Mesothelial cell of epicardium (in vitro differentiated cells): ENCODE results near the gene EPHB3. TPM values are rescaled to one million over a fixed set of nuclear protein-coding genes. Genes with fewer than 3 reads are reported as not detected.

Experiments used
- DNase-seq, 2 experiments: peaks; one replicate each; pipeline ENCODE4 v3.0.0; 2021; ENCODE audit warnings: low spot score in 2 of 2; ENCODE audit not compliant: unreplicated experiment in 2 of 2
- H3K27ac Mint-ChIP-seq: 2 replicates; pipeline ENCODE4 v1.8.0; 2021; ENCODE audit warnings: mixed read lengths
- H3K27me3 Mint-ChIP-seq: 2 replicates; pipeline ENCODE4 v1.8.0; 2021; ENCODE audit warnings: low read depth, mixed read lengths
- H3K36me3 Mint-ChIP-seq: 2 replicates; pipeline ENCODE4 v1.8.0; 2021; ENCODE audit warnings: mixed read lengths
- H3K4me1 Mint-ChIP-seq: 2 replicates; pipeline ENCODE4 v1.8.0; 2021; ENCODE audit warnings: mixed read lengths
- H3K4me3 Mint-ChIP-seq: 2 replicates; pipeline ENCODE4 v1.8.0; 2021; ENCODE audit warnings: mild to moderate bottlenecking, moderate library complexity, mixed read lengths
- H3K9me3 Mint-ChIP-seq: 2 replicates; pipeline ENCODE4 v1.8.0; 2021; ENCODE audit warnings: mixed read lengths
- total RNA-seq: library from RNA; stranded (reverse); gene quantifications from 3 replicates; pipeline ENCODE4 v1.2.1, GENCODE V29; 2021
- TF ChIP-seq, protein P1 (sequence below): fragments of 200-600 bp; sonication (generic); IDR thresholded peaks from one replicate; pipeline ENCODE4 v1.5.0; 2021; ENCODE audit warnings: antibody characterized with exemption; ENCODE audit not compliant: unreplicated experiment

The EPHB3 gene
- total RNA-seq, 1 donor from 2014 or later, result 115 TPM

- peaks cover 61% of the 10 kb centered on the region for H3K4me1 Mint-ChIP-seq
- TF ChIP-seq, protein P1, sequence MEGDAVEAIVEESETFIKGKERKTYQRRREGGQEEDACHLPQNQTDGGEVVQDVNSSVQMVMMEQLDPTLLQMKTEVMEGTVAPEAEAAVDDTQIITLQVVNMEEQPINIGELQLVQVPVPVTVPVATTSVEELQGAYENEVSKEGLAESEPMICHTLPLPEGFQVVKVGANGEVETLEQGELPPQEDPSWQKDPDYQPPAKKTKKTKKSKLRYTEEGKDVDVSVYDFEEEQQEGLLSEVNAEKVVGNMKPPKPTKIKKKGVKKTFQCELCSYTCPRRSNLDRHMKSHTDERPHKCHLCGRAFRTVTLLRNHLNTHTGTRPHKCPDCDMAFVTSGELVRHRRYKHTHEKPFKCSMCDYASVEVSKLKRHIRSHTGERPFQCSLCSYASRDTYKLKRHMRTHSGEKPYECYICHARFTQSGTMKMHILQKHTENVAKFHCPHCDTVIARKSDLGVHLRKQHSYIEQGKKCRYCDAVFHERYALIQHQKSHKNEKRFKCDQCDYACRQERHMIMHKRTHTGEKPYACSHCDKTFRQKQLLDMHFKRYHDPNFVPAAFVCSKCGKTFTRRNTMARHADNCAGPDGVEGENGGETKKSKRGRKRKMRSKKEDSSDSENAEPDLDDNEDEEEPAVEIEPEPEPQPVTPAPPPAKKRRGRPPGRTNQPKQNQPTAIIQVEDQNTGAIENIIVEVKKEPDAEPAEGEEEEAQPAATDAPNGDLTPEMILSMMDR, result no peak
- no peak overlapping the region for H3K4me3 Mint-ChIP-seq
- H3K9me3 Mint-ChIP-seq, result no peaks in the 10 kb centered on the region
- no peak overlapping the region for H3K27ac Mint-ChIP-seq
- no peaks in the 10 kb centered on the region for H3K27me3 Mint-ChIP-seq
- no peak for DNase-seq
- H3K36me3 Mint-ChIP-seq, result no peaks in the 10 kb centered on the region
These were observed 69.9 kb downstream of the EPHB3 start for GRCh38 chr3:184631472-184631861.

Other genes with a start within 250 kb of the EPHB3 start
- 364 to 377 TPM (median 376 TPM) in 3 replicates for gene EIF4G1, start 247.2 kb upstream of the EPHB3 start, total RNA-seq
- gene FAM131A, start 224.2 kb upstream of the EPHB3 start, total RNA-seq, result 14.3 to 17.4 TPM (median 15.1 TPM) in 3 replicates
- 16.6 to 17.0 TPM (median 16.9 TPM) in 3 replicates for gene CLCN2, start 200.2 kb upstream of the EPHB3 start, total RNA-seq
- gene POLR2H, start 200.1 kb upstream of the EPHB3 start, total RNA-seq, result 76.4 to 82.4 TPM (median 78.7 TPM) in 3 replicates
- 0.56 to 1.1 TPM (median 0.63 TPM) in 3 replicates for gene THPO, start 183.6 kb upstream of the EPHB3 start, total RNA-seq
- 5.6 to 6.8 TPM (median 6.4 TPM) in 3 replicates for gene CHRD, start 181.7 kb upstream of the EPHB3 start, total RNA-seq
- gene MAGEF1, start 150.3 kb downstream of the EPHB3 start, total RNA-seq, result 67.6 to 68.9 TPM (median 68.4 TPM) in 3 replicates